H1 (cell line): Measurements from ENCODE around the gene UPK2. TPM values are rescaled to one million over a fixed set of nuclear protein-coding genes. Genes with fewer than 3 reads are reported as not detected.

Experiments used
- ATF3 ChIP-seq: IDR thresholded peaks from 2 replicates; pipeline ENCODE4 v1.6.1; 2011; ENCODE audit warnings: low read depth, mild to moderate bottlenecking, low read length; ENCODE audit not compliant: insufficient read depth
- BACH1 ChIP-seq: IDR thresholded peaks from 2 replicates; pipeline ENCODE4 v1.6.1; 2012; ENCODE audit warnings: low read length, improper control_type of control experiment
- CEBPB ChIP-seq: IDR thresholded peaks from 2 replicates; pipeline ENCODE4 v1.6.1; 2012; ENCODE audit warnings: low read depth, low read length
- EP300 ChIP-seq, 2 experiments: IDR thresholded peaks; 1 replicate in 1 of 2; 2 replicates in 1 of 2; pipeline ENCODE4 v1.6.1; 2011 to 2012; ENCODE audit warnings: low read depth in 2 of 2, low read length in 2 of 2, mild to moderate bottlenecking in 2 of 2, borderline replicate concordance in 1 of 2, inconsistent platforms in 1 of 2, moderate library complexity in 1 of 2
- FOSL1 ChIP-seq: IDR thresholded peaks from 2 replicates; pipeline ENCODE4 v1.6.1; 2011; ENCODE audit warnings: mild to moderate bottlenecking, low read depth, low read length, moderate library complexity; ENCODE audit not compliant: insufficient read depth
- HDAC2 ChIP-seq, 2 experiments: fragments of 300-600 bp in 1 of 2; sonication (generic) in 1 of 2; IDR thresholded peaks; 2 replicates each; pipeline ENCODE4 v1.6.1; 2011 to 2012; ENCODE audit warnings: low read depth in 2 of 2, low read length in 2 of 2, mild to moderate bottlenecking in 2 of 2, moderate library complexity in 2 of 2, borderline replicate concordance in 1 of 2, inconsistent platforms in 1 of 2
- HDAC6 ChIP-seq: IDR thresholded peaks from one replicate; pipeline ENCODE4 v1.7.1; 2012; ENCODE audit warnings: low read depth, mild to moderate bottlenecking, inconsistent platforms, low read length, moderate library complexity
- JUND ChIP-seq: IDR thresholded peaks from 2 replicates; pipeline ENCODE4 v1.6.1; 2011; ENCODE audit warnings: mild to moderate bottlenecking, improper control_type of control experiment, low read length
- KDM1A ChIP-seq: fragments of 200-600, 300-600 bp; sonication (generic); IDR thresholded peaks from 2 replicates; pipeline ENCODE4 v1.7.1; 2016; ENCODE audit warnings: mild to moderate bottlenecking, low read length, borderline replicate concordance
- KDM5A ChIP-seq: fragments of 200-600 bp; IDR thresholded peaks from 2 replicates; pipeline ENCODE4 v1.7.1; 2012; ENCODE audit warnings: mild to moderate bottlenecking, low read length, inconsistent platforms, mixed read lengths
- NANOG ChIP-seq: IDR thresholded peaks from 2 replicates; pipeline ENCODE4 v1.6.1; 2011; ENCODE audit warnings: low read length, low read depth, mild to moderate bottlenecking, inconsistent platforms; ENCODE audit not compliant: insufficient read depth, poor library complexity, severe bottlenecking
- NRF1 ChIP-seq: IDR thresholded peaks from 2 replicates; pipeline ENCODE4 v1.6.1; 2011; ENCODE audit warnings: mild to moderate bottlenecking, low read depth, low read length, improper control_type of control experiment
- POLR2A ChIP-seq, 2 experiments: IDR thresholded peaks; 1 replicate in 1 of 2; 2 replicates in 1 of 2; pipeline ENCODE4 v1.6.1; 2011; ENCODE audit warnings: low read depth in 2 of 2, low read length in 2 of 2, mild to moderate bottlenecking in 2 of 2; ENCODE audit errors: control extremely low read depth in 1 of 2
- POLR2AphosphoS5 ChIP-seq: IDR thresholded peaks from 2 replicates; pipeline ENCODE4 v1.6.1; 2011; ENCODE audit warnings: low read depth, low read length
- POU5F1 ChIP-seq: IDR thresholded peaks from 2 replicates; pipeline ENCODE4 v1.6.1; 2011; ENCODE audit warnings: low read depth, mild to moderate bottlenecking, low read length, moderate library complexity
- RXRA ChIP-seq: IDR thresholded peaks from 2 replicates; pipeline ENCODE4 v1.6.1; 2011; ENCODE audit warnings: low read depth, mild to moderate bottlenecking, low read length, moderate library complexity; ENCODE audit not compliant: insufficient read depth
- SAP30 ChIP-seq: fragments of 300-600 bp; sonication (generic); IDR thresholded peaks from 2 replicates; pipeline ENCODE4 v1.7.1; 2012; ENCODE audit warnings: low read length, moderate library complexity, mild to moderate bottlenecking, inconsistent platforms; ENCODE audit not compliant: insufficient read depth, insufficient replicate concordance
- SP1 ChIP-seq: IDR thresholded peaks from 2 replicates; pipeline ENCODE4 v1.6.1; 2011; ENCODE audit warnings: low read depth, low read length
- TEAD4 ChIP-seq: IDR thresholded peaks from 2 replicates; pipeline ENCODE4 v1.6.1; 2012; ENCODE audit warnings: low read depth, low read length, inconsistent platforms, mixed read lengths
- USF2 ChIP-seq: IDR thresholded peaks from 2 replicates; pipeline ENCODE4 v1.6.1; 2011; ENCODE audit warnings: low read length, improper control_type of control experiment
- YY1 ChIP-seq: IDR thresholded peaks from 2 replicates; pipeline ENCODE4 v1.6.1; 2011; ENCODE audit warnings: low read depth, mild to moderate bottlenecking, low read length
- polyA plus RNA-seq, 7 experiments: library from polyadenylated mRNA; depleted of rRNA in 3 of 7; stranded (reverse) in 5 of 7; unstranded in 2 of 7; fragments of >200 nt in 5 of 7; fragments of 200-250 nt in 2 of 7; gene quantifications; 1 replicate in 5 of 7; 2 replicates in 1 of 7; 4 replicates in 1 of 7; pipeline versions ENCODE4 v1.2.1 to v1.2.3, GENCODE V29; 2011 to 2013; ENCODE audit warnings: missing spikeins in 2 of 7, mixed read lengths in 2 of 7
- total RNA-seq: library from RNA; stranded (reverse); fragmentation: NEBNext Ultra II Directional; extraction: Animal tissue kit (Norgen Biotek cat#: 25700); gene quantifications from 2 replicates; pipeline ENCODE4 v1.2.1, GENCODE V29; 2021
- TF ChIP-seq, protein P1 (sequence below): IDR thresholded peaks from 2 replicates; pipeline ENCODE4 v1.6.1; 2012; ENCODE audit warnings: inconsistent platforms

The UPK2 gene
- total and polyA plus RNA-seq, 2 of the 8 experiments (the other 6 are each of a cell fraction or from before 2014, with no cell fraction given) = 0.76 TPM; not detected in 1

DNA sequence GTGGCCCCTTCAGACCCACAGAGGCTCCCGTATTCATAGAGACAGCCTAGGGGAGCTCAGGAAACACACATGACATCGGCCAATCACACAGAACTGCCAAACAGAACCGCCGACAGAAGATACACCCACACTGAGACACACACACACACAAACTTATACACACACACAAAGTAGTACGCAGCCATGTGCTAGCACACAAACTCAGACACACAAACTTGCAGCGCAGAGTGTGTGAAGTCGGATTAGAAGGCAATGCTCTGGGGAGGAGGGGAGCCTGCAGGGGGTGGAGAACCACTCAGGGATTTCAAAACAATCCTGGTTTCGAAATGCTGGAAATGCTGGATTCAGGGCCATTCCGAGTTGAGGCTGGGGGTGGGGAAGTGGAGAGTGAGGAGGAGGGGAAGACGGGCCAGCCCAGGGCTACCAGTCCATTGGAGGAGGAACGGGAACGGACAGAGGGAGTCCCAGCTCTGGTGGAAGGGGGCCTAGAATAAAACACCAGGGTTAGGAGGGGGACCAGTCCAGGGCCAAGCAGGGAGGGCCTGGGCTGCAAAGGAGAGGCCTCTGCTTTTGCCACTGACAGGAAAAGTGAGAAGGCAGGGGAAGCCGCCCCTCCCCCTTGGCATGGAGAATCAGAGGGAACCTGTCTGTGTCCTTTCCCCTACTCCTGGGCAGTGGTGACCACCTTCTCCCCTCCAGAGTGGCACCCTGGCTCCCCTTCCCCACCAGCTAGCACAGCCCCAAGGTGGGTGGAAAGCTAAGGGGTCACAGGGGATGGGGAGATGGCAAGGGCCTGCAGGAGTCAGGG, 34.8 kb upstream of the UPK2 start (continued):
- TF ChIP-seq JUND (0 out of 2 replicates have a peak, but pooled peaks have one; percentile 20), USF2 (no peak), HDAC2 (IDR thresholded peaks at IDR 0.05; ENCODE audit: borderline replicate concordance in 1 of 2, low read depth in 2 of 2, low read length in 2 of 2) (no peak), SP1 (peak; percentile 59; the same call in 1 of the 2 replicates), BACH1 (no peak), CEBPB (peak; percentile 66), NANOG (no peak), POLR2A (IDR thresholded peaks at IDR 0.05; ENCODE audit: control extremely low read depth in 1 of 2, low read depth in 2 of 2, low read length in 2 of 2) (peak in 1 of 2 experiments; percentile 10; a peak in 1 of 3 replicates), NRF1 (no peak), FOSL1 (no peak), KDM5A (no peak), YY1 (no peak), HDAC6 (no peak), POLR2AphosphoS5 (no peak), EP300 (IDR thresholded peaks at IDR 0.05; ENCODE audit: borderline replicate concordance in 1 of 2, low read depth in 2 of 2, low read length in 2 of 2) (peak in 1 of 2 experiments; percentile 28; a peak in 1 of 3 replicates), KDM1A (no peak), ATF3 (no peak), POU5F1 (no peak), SAP30 (no peak), TEAD4 (no peak), RXRA (no peak)
- TF ChIP-seq, protein P1, sequence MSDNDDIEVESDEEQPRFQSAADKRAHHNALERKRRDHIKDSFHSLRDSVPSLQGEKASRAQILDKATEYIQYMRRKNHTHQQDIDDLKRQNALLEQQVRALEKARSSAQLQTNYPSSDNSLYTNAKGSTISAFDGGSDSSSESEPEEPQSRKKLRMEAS = no peak
